ENCODE results near the gene PMM2. TPM values are rescaled to one million over a fixed set of nuclear protein-coding genes. Genes with fewer than 3 reads are reported as not detected.
A peak's percentile ranks its signal among the peaks of the same experiment; 100 is the strongest.
"Not testable (repeated sequence)": the region's sequence is repeated elsewhere in the genome, so short reads cannot be mapped to it uniquely, and the experiment has no call there.

The PMM2 gene
- polyA plus RNA-seq, 1 donor (not counting 4 experiments of a cell fraction or from before 2014, with no cell fraction given) = 38.6 TPM

DNA sequence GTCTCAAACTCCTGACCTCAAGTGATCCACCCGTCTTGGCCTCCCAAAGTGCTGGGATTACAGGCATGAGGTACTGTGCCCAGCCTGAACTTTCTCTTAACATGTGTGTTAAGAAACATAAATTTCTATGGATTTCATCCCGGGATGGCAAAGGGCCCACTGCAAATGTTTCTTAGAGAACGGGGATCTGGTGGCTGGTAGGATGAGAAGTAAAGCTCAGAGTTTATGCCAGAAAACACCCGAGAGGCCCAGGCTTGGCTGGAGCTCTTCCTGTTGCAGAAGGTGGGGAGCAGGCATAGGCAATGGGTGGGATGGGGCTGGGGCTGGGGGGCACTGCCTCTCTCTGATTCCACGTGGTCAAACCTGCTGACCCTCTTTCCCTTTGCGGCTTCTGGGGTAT lies 76.7 kb downstream of the PMM2 start:
- Histone ChIP-seq H3K9ac (ENCODE audit: control insufficient read depth, extremely low read depth, insufficient read depth, low read length) (no peak overlapping the region), H3K9me1 (ENCODE audit: control insufficient read depth, extremely low read depth, insufficient read depth, low read length) (no peaks in the 10 kb centered on the region)

DNA sequence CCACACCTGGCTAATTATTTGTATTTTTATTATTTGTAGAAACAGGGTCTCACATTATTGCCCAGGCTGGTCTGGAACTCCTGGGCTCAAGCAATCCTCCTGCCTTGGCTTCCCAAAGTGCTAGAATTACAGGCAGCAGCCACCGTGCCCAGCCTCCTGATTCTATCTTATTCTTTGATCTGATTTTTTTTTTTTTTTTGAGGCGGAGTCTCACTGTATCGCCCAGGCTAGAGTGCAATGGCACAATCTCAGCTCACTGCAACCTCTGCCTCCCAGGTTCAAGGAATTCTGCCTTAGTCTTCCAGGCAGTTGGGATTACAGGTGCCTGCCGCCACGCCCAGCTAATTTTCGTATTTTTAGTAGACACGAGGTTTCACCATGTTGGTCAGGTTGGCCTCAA lies 77.7 kb downstream of the PMM2 start:
- H3K9ac ChIP-seq (ENCODE audit: control insufficient read depth, extremely low read depth, insufficient read depth, low read length); DNase-seq (ENCODE audit: low read depth, low spot score); H3K4me2 ChIP-seq (ENCODE audit: control insufficient read depth, extremely low read depth, insufficient read depth, low read depth, low read length); H3K4me3 ChIP-seq (ENCODE audit: control insufficient read depth in 2 of 3, extremely low read depth in 1 of 3, insufficient read depth in 2 of 3, low read depth in 1 of 3, low read length in 3 of 3); dilution Hi-C loops (cut with MboI; ENCODE audit: extremely low pct_ligation_motif_present, low sequenced_read_pairs); H3K27ac ChIP-seq (ENCODE audit: control insufficient read depth, insufficient read depth, low read length); H3K36me3 ChIP-seq (ENCODE audit: control insufficient read depth in 2 of 2, extremely low read depth in 1 of 2, insufficient read depth in 2 of 2, low read length in 2 of 2); H2AFZ ChIP-seq (ENCODE audit: control insufficient read depth, low read length); H3K9me3 ChIP-seq (ENCODE audit: control insufficient read depth, low read depth, low read length); H4K20me1 ChIP-seq (ENCODE audit: control insufficient read depth, extremely low read depth, insufficient read depth, low read length); H3K9me1 ChIP-seq (ENCODE audit: control insufficient read depth, extremely low read depth, insufficient read depth, low read length); H3K27me3 ChIP-seq (ENCODE audit: control insufficient read depth, extremely low read depth, insufficient read depth, low read length); H3K79me2 ChIP-seq (ENCODE audit: control insufficient read depth, insufficient read depth, low read length); FAIRE-seq: not testable (repeated sequence)
- H3K4me1 ChIP-seq (ENCODE audit: control insufficient read depth, extremely low read depth, insufficient read depth, low read length) = peaks cover 24% of the 10 kb centered on the region

More for the DNA sequence above, 76.7 kb downstream of the PMM2 start:
- H3K4me2 ChIP-seq (ENCODE audit: control insufficient read depth, extremely low read depth, insufficient read depth, low read depth, low read length) = no peak overlapping the region
- no peaks in the 10 kb centered on the region for H4K20me1 ChIP-seq (ENCODE audit: control insufficient read depth, extremely low read depth, insufficient read depth, low read length)
- no peak overlapping the region for H3K4me3 ChIP-seq (ENCODE audit: control insufficient read depth in 2 of 3, extremely low read depth in 1 of 3, insufficient read depth in 2 of 3, low read depth in 1 of 3, low read length in 3 of 3)
- no peak for DNase-seq (ENCODE audit: low read depth, low spot score)
- peaks cover 24% of the 10 kb centered on the region for H3K4me1 ChIP-seq (ENCODE audit: control insufficient read depth, extremely low read depth, insufficient read depth, low read length)
- FAIRE-seq = no peak
- TF ChIP-seq, protein P1, sequence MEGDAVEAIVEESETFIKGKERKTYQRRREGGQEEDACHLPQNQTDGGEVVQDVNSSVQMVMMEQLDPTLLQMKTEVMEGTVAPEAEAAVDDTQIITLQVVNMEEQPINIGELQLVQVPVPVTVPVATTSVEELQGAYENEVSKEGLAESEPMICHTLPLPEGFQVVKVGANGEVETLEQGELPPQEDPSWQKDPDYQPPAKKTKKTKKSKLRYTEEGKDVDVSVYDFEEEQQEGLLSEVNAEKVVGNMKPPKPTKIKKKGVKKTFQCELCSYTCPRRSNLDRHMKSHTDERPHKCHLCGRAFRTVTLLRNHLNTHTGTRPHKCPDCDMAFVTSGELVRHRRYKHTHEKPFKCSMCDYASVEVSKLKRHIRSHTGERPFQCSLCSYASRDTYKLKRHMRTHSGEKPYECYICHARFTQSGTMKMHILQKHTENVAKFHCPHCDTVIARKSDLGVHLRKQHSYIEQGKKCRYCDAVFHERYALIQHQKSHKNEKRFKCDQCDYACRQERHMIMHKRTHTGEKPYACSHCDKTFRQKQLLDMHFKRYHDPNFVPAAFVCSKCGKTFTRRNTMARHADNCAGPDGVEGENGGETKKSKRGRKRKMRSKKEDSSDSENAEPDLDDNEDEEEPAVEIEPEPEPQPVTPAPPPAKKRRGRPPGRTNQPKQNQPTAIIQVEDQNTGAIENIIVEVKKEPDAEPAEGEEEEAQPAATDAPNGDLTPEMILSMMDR (optimal IDR thresholded peaks at IDR 0.05 in 1 of 3, IDR thresholded peaks at IDR 0.05 in 1 of 3, conservative IDR thresholded peaks at IDR 0.05 in 1 of 3; ENCODE audit: extremely low read depth in 1 of 3, insufficient read depth in 2 of 3, low read length in 3 of 3) = no peak
- TF ChIP-seq EZH2 (IDR thresholded peaks at IDR 0.05; ENCODE audit: low read length) = no peak
- no peaks in the 10 kb centered on the region for H3K79me2 ChIP-seq (ENCODE audit: control insufficient read depth, insufficient read depth, low read length)
- no peaks in the 10 kb centered on the region for H3K36me3 ChIP-seq (ENCODE audit: control insufficient read depth in 2 of 2, extremely low read depth in 1 of 2, insufficient read depth in 2 of 2, low read length in 2 of 2)
- H2AFZ ChIP-seq (ENCODE audit: control insufficient read depth, low read length) = no peak overlapping the region
- H3K27me3 ChIP-seq (ENCODE audit: control insufficient read depth, extremely low read depth, insufficient read depth, low read length) = no peaks in the 10 kb centered on the region
- H3K27ac ChIP-seq (ENCODE audit: control insufficient read depth, insufficient read depth, low read length) = no peak overlapping the region
- no peaks in the 10 kb centered on the region for H3K9me3 ChIP-seq (ENCODE audit: control insufficient read depth, low read depth, low read length)
- dilution Hi-C loops (cut with MboI; ENCODE audit: extremely low pct_ligation_motif_present, low sequenced_read_pairs) = no loop called here

DNA sequence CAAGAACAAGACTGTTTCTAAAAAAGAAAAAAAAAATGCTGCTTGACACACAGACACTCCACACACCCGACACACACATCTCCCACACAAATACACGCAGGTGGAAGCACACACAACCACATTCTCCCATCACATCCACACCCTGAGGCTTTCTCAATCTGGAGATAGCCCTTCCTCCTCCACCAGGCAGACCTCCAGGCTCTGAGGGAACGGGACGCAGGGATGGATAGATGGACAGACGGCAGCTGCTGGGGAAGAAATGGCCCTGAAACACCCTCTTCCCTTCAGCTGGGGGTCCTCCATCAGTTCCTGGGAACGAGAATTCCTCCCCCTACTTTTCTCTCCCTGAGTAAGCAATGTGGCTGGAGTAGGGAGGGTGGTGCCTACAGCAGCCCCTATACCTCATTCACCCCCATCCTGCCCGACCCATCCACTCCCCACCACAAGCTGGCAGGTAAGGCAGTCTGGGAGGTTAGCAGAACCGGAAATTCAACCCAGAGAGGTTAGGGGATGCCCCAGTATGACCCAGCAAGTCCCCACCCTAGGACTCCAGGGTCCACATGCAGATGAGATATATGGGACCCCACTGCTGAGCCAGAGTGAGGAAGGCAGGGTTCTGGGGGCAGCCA lies 80.4 kb downstream of the PMM2 start:
- peak; percentile 55 for FAIRE-seq

More for the DNA sequence above, 80.4 kb downstream of the PMM2 start:
- TF ChIP-seq, protein P1 (optimal IDR thresholded peaks at IDR 0.05 in 1 of 3, IDR thresholded peaks at IDR 0.05 in 1 of 3, conservative IDR thresholded peaks at IDR 0.05 in 1 of 3; ENCODE audit: extremely low read depth in 1 of 3, insufficient read depth in 2 of 3, low read length in 3 of 3) = no peak
- no peak for TF ChIP-seq EZH2 (IDR thresholded peaks at IDR 0.05; ENCODE audit: low read length)
- Histone ChIP-seq H3K4me1 (ENCODE audit: control insufficient read depth, extremely low read depth, insufficient read depth, low read length) (peaks cover 20% of the 10 kb centered on the region), H3K79me2 (ENCODE audit: control insufficient read depth, insufficient read depth, low read length) (no peaks in the 10 kb centered on the region), H3K36me3 (ENCODE audit: control insufficient read depth in 2 of 2, extremely low read depth in 1 of 2, insufficient read depth in 2 of 2, low read length in 2 of 2) (no peaks in the 10 kb centered on the region), H3K27me3 (ENCODE audit: control insufficient read depth, extremely low read depth, insufficient read depth, low read length) (no peaks in the 10 kb centered on the region), H4K20me1 (ENCODE audit: control insufficient read depth, extremely low read depth, insufficient read depth, low read length) (no peaks in the 10 kb centered on the region), H2AFZ (ENCODE audit: control insufficient read depth, low read length) (peak overlapping the region; percentile 75), H3K9ac (ENCODE audit: control insufficient read depth, extremely low read depth, insufficient read depth, low read length) (peak overlapping the region; percentile 73), H3K27ac (ENCODE audit: control insufficient read depth, insufficient read depth, low read length) (peak overlapping the region; percentile 88), H3K9me1 (ENCODE audit: control insufficient read depth, extremely low read depth, insufficient read depth, low read length) (no peaks in the 10 kb centered on the region), H3K4me3 (ENCODE audit: control insufficient read depth in 2 of 3, extremely low read depth in 1 of 3, insufficient read depth in 2 of 3, low read depth in 1 of 3, low read length in 3 of 3) (peak overlapping the region in 1 of 3 experiments; percentile 25), H3K9me3 (ENCODE audit: control insufficient read depth, low read depth, low read length) (no peaks in the 10 kb centered on the region), H3K4me2 (ENCODE audit: control insufficient read depth, extremely low read depth, insufficient read depth, low read depth, low read length) (peak overlapping the region; percentile 76)
- no peak for DNase-seq (ENCODE audit: low read depth, low spot score)
- dilution Hi-C loops (cut with MboI; ENCODE audit: extremely low pct_ligation_motif_present, low sequenced_read_pairs) = no loop called here

Data from keratinocyte (primary cell).